GM12891 (cell line): ENCODE results near the gene ZSWIM4.
"Not testable (repeated sequence)": the region's sequence is repeated elsewhere in the genome, so short reads cannot be mapped to it uniquely, and the experiment has no call there.

Experiments used
- DNase-seq: peaks from one replicate; pipeline ENCODE4 v3.0.0; 2011; ENCODE audit warnings: low spot score; ENCODE audit not compliant: insufficient read length
- FAIRE-seq: peaks from 2 replicates; lab custom pipeline; 2011; peaks lifted over from hg19 to GRCh38; lab: Jason Lieb, UNC
- PAX5 ChIP-seq: IDR thresholded peaks from 2 replicates; pipeline ENCODE4 v1.6.1; 2011; ENCODE audit warnings: low read length, moderate library complexity, mild to moderate bottlenecking; ENCODE audit not compliant: insufficient read depth, severe bottlenecking
- POLR2A ChIP-seq: IDR thresholded peaks from 2 replicates; pipeline ENCODE4 v1.6.1; 2011; ENCODE audit warnings: low read depth, low read length, control low read depth
- POLR2AphosphoS5 ChIP-seq: IDR thresholded peaks from 2 replicates; pipeline ENCODE4 v1.6.1; 2011; ENCODE audit warnings: low read depth, low read length, control low read depth
- POU2F2 ChIP-seq: IDR thresholded peaks from 2 replicates; pipeline ENCODE4 v1.6.1; 2011; ENCODE audit warnings: low read depth, mild to moderate bottlenecking, control low read depth, low read length, moderate library complexity
- SPI1 ChIP-seq: IDR thresholded peaks from 2 replicates; pipeline ENCODE4 v1.6.1; 2011; ENCODE audit warnings: low read depth, low read length, control low read depth
- TAF1 ChIP-seq: IDR thresholded peaks from 2 replicates; pipeline ENCODE4 v1.6.1; 2011; ENCODE audit warnings: low read depth, low read length, control low read depth

Gene ZSWIM4

GRCh38 chr19:13790354-13790753 lies 4.9 kb upstream of the ZSWIM4 start:
- FAIRE-seq (no peak), DNase-seq (no peak)
- TF ChIP-seq POLR2A (no peak), PAX5 (no peak), SPI1 (no peak), TAF1 (no peak), POLR2AphosphoS5 (no peak), POU2F2 (no peak)

- not testable (repeated sequence) for FAIRE-seq, DNase-seq
Observed at GRCh38 chr19:13793317-13793716, 1.9 kb upstream of the ZSWIM4 start.

- no peak for FAIRE-seq
- no peak for TF ChIP-seq POU2F2
- DNase-seq: no peak
Observed at GRCh38 chr19:13794398-13794756, 866 bp upstream of the ZSWIM4 start.

GRCh38 chr19:13795595-13796300 lies 505 bp downstream of the ZSWIM4 start:
- no peak for DNase-seq
- FAIRE-seq: no peak
- TF ChIP-seq POLR2AphosphoS5: no peak
- TF ChIP-seq TAF1: no peak
- TF ChIP-seq SPI1: no peak
- TF ChIP-seq POU2F2: no peak
- no peak for TF ChIP-seq PAX5
- no peak for TF ChIP-seq POLR2A

- FAIRE-seq: no peak
- TF ChIP-seq PAX5 (no peak), POU2F2 (no peak), POLR2AphosphoS5 (no peak), POLR2A (no peak), SPI1 (peak; percentile 92), TAF1 (peak; percentile 56; the same call in 1 of the 2 replicates)
- no peak for DNase-seq
Observed at GRCh38 chr19:13796301-13797057, 1.2 kb downstream of the ZSWIM4 start.

GRCh38 chr19:13797058-13797440 lies 1.8 kb downstream of the ZSWIM4 start:
- TF ChIP-seq POLR2A: no peak
- no peak for TF ChIP-seq POU2F2
- TF ChIP-seq PAX5: no peak
- no peak for TF ChIP-seq TAF1
- TF ChIP-seq POLR2AphosphoS5: no peak
- no peak for TF ChIP-seq SPI1
- no peak for FAIRE-seq
- no peak for DNase-seq

- no peak for FAIRE-seq
- TF ChIP-seq TAF1 (no peak), PAX5 (no peak), SPI1 (no peak), POLR2AphosphoS5 (no peak), POU2F2 (no peak), POLR2A (no peak)
- no peak for DNase-seq
Observed at GRCh38 chr19:13797870-13798269, 2.6 kb downstream of the ZSWIM4 start.

GRCh38 chr19:13799669-13800068 lies 4.4 kb downstream of the ZSWIM4 start:
- no peak for FAIRE-seq
- no peak for TF ChIP-seq TAF1
- TF ChIP-seq SPI1: no peak
- TF ChIP-seq POLR2A: no peak
- TF ChIP-seq PAX5: no peak
- no peak for TF ChIP-seq POLR2AphosphoS5
- no peak for DNase-seq

- DNase-seq (no peak), FAIRE-seq (no peak)
- TF ChIP-seq PAX5 (no peak), SPI1 (no peak), POU2F2 (no peak), TAF1 (no peak), POLR2AphosphoS5 (no peak), POLR2A (no peak)
Observed at GRCh38 chr19:13803038-13803437, 7.8 kb downstream of the ZSWIM4 start.
